NCI-H2029 (cell line): ENCODE measurements around the gene EEIG1.

Source experiments
- DNase-seq: peaks from one replicate; lab custom pipeline; 2025; lab: John Stamatoyannopoulos, UW

Gene EEIG1

DNA sequence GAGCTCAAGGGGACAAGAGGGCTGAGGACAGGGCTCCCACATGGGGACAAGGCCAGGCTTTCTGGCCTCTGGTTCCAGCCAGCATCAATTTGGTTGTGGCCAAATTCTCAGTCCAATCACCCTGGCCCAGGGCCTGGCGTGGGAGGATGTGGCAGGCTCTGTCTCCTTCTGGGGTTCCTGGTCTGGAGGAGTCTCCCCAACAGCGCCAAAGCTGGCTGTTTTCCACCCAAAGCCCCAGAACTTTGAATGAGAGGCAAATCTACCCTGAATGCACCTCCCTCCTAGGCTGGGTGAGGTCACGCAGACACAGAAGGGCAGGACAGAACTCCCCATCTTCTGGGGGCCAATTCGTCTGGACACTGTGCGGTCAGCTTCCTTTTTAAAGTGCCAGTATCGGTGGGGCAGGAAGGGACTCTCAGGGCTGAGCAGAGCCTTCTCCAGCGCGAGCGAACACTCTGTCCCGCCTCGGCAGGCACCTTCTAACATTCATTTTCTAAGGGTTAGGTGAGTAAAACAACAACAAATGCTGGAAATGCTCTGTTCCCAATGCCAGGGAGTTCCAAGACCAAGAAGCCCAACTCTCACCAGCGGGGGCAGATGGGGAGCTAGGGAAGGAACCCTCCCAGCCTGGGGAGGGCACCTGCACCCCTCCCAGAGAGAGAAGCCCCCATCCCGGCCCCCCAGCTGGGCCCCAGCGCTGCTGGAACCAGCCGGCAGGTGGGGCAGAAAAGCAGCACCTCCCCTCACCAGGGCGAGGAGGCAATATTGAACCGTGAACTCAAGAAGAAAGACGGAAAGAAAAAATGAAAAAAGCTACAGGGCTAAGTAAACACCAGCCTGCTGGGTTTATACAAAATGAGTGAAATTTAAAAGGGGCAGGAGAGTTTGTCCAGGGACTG is 39.5 kb downstream of the EEIG1 start:
- DNase-seq, result no peak

- no peak for DNase-seq
These were observed 40.2 kb downstream of the EEIG1 start for GRCh38 chr9:127940593-127940992.

DNA sequence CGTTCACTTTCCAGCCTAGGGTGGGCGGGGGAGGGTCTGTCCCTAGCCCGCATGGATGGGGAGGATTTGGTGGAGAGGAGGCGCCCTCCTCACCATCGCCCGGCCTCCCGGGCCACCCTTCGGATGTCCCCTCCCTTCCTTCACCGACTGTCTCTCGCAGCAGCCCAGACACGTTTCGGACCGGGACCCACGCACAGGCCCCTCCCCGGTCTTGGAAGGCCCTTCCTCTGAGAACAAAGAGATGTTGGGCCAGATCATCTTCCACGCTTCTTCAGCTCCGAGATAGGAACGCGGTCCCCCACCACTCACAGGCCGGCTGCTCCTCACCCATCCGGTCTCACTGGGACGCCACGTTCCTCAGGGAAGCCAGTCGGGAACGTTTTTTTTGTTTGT is 42.5 kb downstream of the EEIG1 start:
- DNase-seq, result no peak

DNA sequence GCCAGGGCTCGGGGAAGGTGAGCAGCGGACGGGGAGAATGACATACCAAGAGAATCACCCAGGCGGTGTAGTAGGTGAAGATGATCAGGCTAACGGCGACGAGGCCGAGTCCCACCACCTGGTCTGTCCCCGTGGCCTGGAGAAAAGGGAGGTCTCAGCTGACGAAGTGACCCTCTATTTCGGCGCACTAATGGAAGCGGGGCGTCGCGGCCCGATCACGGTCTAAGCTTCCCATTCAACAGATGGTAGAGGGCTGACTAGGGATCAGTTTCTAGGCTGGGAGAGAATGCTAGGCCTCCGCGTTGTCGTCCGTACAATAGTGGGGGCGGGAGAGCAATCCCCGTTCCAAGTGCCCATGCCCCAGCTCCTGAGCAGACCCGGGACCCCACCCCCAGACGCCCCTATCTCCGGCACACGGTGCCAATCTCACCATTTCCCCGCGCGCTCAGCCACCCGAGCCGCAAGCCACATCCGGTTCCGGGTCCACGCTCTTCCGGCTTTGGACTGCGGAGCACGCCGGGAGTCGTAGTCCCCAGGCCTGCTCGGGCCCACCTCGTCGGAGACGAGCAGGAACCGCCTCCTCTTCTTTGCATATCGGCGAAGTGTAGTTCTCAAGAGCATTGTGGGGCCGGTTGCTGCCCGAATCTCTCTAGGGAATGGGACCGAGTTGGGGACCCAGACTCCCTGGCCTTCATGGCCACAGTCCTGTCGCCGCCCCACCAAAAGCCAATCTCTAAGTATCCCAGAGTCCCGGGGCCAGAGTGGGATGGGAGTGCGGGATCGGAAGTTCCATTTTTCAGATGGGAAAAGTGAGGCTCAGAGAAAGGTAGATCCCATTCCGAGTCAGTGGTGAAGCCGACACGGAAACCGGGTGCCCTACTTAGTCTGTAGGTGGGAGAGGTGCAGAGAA is 43.1 kb downstream of the EEIG1 start, which contains the start of gene DPM2:
Gene DPM2 (minus strand): TSS at position 467 of the 910 bp plus-strand sequence. CDS start 34 bp downstream, at position 433.
- DNase-seq, result peak; percentile 88

DNA sequence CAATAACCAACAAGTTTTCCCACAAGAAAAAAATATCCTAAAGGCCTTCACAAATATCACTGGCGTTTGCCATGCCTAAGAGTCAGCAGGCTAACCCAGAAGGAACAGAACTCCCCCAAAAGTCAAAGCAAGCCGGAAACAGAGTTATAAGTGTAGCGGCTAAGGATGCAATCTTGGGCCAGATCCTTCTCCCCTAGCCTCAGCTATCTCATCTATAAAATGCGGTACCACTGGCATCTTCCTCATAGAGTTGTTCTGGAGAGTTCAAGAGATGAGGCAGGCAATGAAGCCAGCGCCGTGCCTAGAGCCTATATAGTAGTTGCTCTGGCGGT is 43.8 kb downstream of the EEIG1 start:
- no peak for DNase-seq

DNA sequence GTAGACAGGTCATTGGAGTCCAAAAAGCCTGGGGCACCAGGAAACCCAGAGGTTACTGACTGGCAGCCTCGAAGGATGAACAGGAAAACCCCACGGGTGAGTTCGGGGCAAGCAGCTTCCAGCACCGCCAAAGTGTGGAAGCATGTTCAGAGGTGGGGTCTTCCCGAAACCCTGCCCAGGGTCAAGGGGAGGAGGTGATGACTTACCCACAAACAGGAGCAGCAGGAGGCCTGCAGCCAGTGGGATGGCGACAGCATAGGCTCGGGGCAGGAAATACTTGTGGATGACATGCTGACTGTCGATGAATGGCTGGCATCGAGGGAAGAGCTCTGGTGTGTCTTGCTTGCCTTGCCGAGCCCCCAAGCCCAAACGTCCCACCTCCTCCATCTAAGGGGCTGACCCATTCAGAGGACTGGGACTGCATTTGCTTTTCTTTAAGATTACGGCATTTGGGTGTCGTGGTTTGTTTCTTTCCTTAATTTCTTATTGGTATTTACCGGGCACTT is 44.4 kb downstream of the EEIG1 start:
- no peak for DNase-seq

- DNase-seq, result no peak
These were observed 45.0 kb downstream of the EEIG1 start for GRCh38 chr9:127935765-127936221.

GRCh38 chr9:127934986-127935385 is 45.8 kb downstream of the EEIG1 start:
- no peak for DNase-seq

DNA sequence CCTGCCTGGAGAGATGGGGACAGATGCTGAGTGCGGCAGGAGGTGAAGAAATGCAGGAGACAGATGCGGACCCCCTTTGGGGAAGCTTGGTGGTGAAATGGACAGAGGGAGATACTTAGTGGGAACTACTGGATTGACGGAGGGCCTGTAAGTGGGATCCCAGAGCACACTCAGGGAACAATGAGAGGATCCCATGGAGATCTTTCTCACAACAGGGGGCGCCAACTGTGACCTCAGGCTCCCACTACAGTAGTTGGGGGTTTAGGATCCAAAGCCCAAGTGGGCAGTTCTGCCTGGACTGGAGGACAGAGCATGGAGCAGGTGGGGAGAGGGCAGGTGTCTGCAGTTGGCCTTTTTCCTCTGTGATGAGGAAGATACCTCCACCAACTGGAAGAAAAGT is 46.5 kb downstream of the EEIG1 start:
- DNase-seq, result no peak

GRCh38 chr9:127931092-127931881 is 49.5 kb downstream of the EEIG1 start:
- DNase-seq, result peak; percentile 89
